Loucy (cell line): ENCODE results near the gene ST13.
"Not testable (repeated sequence)": the region's sequence is repeated elsewhere in the genome, so short reads cannot be mapped to it uniquely, and the experiment has no call there.

Source experiments
- H2AFZ ChIP-seq: fragments of 200-600 bp; sonication (generic); 2 replicates; pipeline ENCODE4 v1.6.0; 2016; ENCODE audit warnings: antibody characterized with exemption, mild to moderate bottlenecking, low read length, moderate library complexity
- H3F3A ChIP-seq: fragments of 200-600 bp; 2 replicates; pipeline ENCODE4 v1.6.0; 2016; ENCODE audit warnings: antibody characterized with exemption, low read depth, mild to moderate bottlenecking
- H3K27me3 ChIP-seq: fragments of 200-600 bp; sonication (generic); 2 replicates; pipeline ENCODE4 v1.6.1; 2014; ENCODE audit warnings: low read length, mild to moderate bottlenecking; ENCODE audit not compliant: insufficient read depth, poor library complexity, severe bottlenecking
- H3K36me3 ChIP-seq: fragments of 200-600 bp; sonication (generic); 2 replicates; pipeline ENCODE4 v1.6.1; 2016; ENCODE audit warnings: low read length; ENCODE audit not compliant: insufficient read depth
- H3K4me1 ChIP-seq: fragments of 200-600 bp; sonication (generic); 2 replicates; pipeline ENCODE4 v1.5.1; 2014; ENCODE audit warnings: low read length, mild to moderate bottlenecking; ENCODE audit not compliant: insufficient read depth, poor library complexity, severe bottlenecking
- H3K4me2 ChIP-seq: fragments of 200-600 bp; sonication (generic); 2 replicates; pipeline ENCODE4 v1.6.0; 2014; ENCODE audit warnings: antibody characterized with exemption, low read length, low read depth, mild to moderate bottlenecking; ENCODE audit not compliant: poor library complexity, severe bottlenecking
- H3K4me3 ChIP-seq: fragments of 200-600 bp; sonication (generic); 2 replicates; pipeline ENCODE4 v1.5.1; 2014; ENCODE audit warnings: low read length, mild to moderate bottlenecking, mixed read lengths; ENCODE audit not compliant: poor library complexity, severe bottlenecking
- H3K79me2 ChIP-seq: fragments of 200-600 bp; sonication (generic); 2 replicates; pipeline ENCODE4 v1.6.1; 2014; ENCODE audit warnings: low read length; ENCODE audit not compliant: insufficient read depth
- H3K9ac ChIP-seq: fragments of 200-600 bp; sonication (generic); 2 replicates; pipeline ENCODE4 v1.6.0; 2014; ENCODE audit warnings: mild to moderate bottlenecking, low read depth, low read length, moderate library complexity; ENCODE audit not compliant: poor library complexity, severe bottlenecking
- H3K9me2 ChIP-seq: fragments of 200-600 bp; sonication (generic); replicated peaks from 2 replicates; pipeline ENCODE4 v1.6.1; 2016; ENCODE audit warnings: low read depth, low read length, mixed read lengths
- H3K9me3 ChIP-seq: fragments of 200-600 bp; sonication (generic); 2 replicates; pipeline ENCODE4 v1.6.1; 2014; ENCODE audit warnings: mild to moderate bottlenecking, antibody characterized with exemption, low read length, low read depth; ENCODE audit not compliant: insufficient read depth
- H4K20me1 ChIP-seq: fragments of 200-600 bp; sonication (generic); 2 replicates; pipeline ENCODE4 v1.6.0; 2014; ENCODE audit warnings: antibody characterized with exemption, low read length, mild to moderate bottlenecking; ENCODE audit not compliant: insufficient read depth, poor library complexity, severe bottlenecking
- EZH2phosphoT487 ChIP-seq: fragments of 200-600 bp; IDR thresholded peaks from 2 replicates; pipeline ENCODE4 v1.6.1; 2018; ENCODE audit warnings: antibody characterized with exemption, mild to moderate bottlenecking, moderate library complexity, borderline replicate concordance
- TF ChIP-seq, protein P1 (sequence below): fragments of 200-600 bp; sonication (generic); conservative IDR thresholded peaks from 2 replicates; pipeline ENCODE4 v1.5.1; 2014; ENCODE audit warnings: mild to moderate bottlenecking, antibody characterized with exemption, low read length

ST13 gene

DNA sequence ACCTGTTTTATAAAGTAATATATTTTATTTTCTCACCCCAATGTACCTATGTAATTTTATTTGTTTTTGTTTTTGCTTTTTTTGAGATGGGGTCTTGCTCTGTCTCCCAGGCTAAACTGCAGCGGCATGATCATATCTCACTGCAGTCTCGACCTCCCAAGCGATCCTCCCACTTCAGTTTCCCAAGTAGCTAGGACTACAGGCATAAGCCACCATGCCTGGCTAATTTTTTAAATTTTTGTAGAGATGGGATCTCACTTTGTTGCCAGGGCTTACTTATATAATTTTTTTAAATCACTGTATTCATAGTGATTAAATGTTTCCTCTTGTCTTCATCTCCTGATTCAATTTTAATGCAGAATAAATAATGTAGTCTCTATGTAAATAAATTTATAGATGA, 18.7 kb upstream of the ST13 start:
- no peak overlapping the region for H3K4me3 ChIP-seq
- no peaks in the 10 kb centered on the region for H3K4me1 ChIP-seq
- H3K9me3 ChIP-seq, result no peaks in the 10 kb centered on the region
- no peak overlapping the region for H3K9ac ChIP-seq
- H3K79me2 ChIP-seq, result no peaks in the 10 kb centered on the region
- no peaks in the 10 kb centered on the region for H3F3A ChIP-seq
- TF ChIP-seq, protein P1, sequence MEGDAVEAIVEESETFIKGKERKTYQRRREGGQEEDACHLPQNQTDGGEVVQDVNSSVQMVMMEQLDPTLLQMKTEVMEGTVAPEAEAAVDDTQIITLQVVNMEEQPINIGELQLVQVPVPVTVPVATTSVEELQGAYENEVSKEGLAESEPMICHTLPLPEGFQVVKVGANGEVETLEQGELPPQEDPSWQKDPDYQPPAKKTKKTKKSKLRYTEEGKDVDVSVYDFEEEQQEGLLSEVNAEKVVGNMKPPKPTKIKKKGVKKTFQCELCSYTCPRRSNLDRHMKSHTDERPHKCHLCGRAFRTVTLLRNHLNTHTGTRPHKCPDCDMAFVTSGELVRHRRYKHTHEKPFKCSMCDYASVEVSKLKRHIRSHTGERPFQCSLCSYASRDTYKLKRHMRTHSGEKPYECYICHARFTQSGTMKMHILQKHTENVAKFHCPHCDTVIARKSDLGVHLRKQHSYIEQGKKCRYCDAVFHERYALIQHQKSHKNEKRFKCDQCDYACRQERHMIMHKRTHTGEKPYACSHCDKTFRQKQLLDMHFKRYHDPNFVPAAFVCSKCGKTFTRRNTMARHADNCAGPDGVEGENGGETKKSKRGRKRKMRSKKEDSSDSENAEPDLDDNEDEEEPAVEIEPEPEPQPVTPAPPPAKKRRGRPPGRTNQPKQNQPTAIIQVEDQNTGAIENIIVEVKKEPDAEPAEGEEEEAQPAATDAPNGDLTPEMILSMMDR, result no peak
- no peak for TF ChIP-seq EZH2phosphoT487
- no peak overlapping the region for H2AFZ ChIP-seq
- H3K36me3 ChIP-seq, result no peaks in the 10 kb centered on the region
- no peaks in the 10 kb centered on the region for H4K20me1 ChIP-seq
- H3K9me2 ChIP-seq, result no peaks in the 10 kb centered on the region
- no peaks in the 10 kb centered on the region for H3K27me3 ChIP-seq
- no peak overlapping the region for H3K4me2 ChIP-seq

DNA sequence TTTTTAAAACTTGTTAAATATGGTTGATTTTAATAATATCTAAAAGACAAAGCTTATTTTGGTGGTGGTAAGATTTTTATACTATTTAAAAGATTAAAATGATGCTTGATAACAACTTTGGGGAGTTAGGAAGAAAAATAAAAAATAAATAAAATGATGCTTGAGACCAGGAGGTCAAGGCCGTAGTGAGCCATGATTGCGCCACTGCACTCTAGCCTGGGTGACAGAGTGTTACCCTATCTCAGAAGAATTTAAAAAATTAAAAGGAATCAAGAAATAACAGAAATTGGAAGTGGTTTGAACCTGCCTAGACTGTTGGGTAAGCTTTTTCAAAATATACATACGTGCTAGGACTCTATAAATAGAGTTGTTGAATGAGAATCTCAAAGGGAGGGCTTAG, 17.6 kb upstream of the ST13 start:
- Histone ChIP-seq H3K9ac (no peak overlapping the region), H3K36me3 (no peaks in the 10 kb centered on the region), H3K4me3 (no peak overlapping the region), H3K9me2 (no peaks in the 10 kb centered on the region), H3K9me3 (no peaks in the 10 kb centered on the region), H3K4me1 (no peaks in the 10 kb centered on the region), H3K79me2 (no peaks in the 10 kb centered on the region), H3K4me2 (no peak overlapping the region), H3F3A (no peaks in the 10 kb centered on the region), H4K20me1 (no peaks in the 10 kb centered on the region), H3K27me3 (no peaks in the 10 kb centered on the region), H2AFZ (no peak overlapping the region)
- TF ChIP-seq EZH2phosphoT487, result no peak
- TF ChIP-seq, protein P1, result no peak

DNA sequence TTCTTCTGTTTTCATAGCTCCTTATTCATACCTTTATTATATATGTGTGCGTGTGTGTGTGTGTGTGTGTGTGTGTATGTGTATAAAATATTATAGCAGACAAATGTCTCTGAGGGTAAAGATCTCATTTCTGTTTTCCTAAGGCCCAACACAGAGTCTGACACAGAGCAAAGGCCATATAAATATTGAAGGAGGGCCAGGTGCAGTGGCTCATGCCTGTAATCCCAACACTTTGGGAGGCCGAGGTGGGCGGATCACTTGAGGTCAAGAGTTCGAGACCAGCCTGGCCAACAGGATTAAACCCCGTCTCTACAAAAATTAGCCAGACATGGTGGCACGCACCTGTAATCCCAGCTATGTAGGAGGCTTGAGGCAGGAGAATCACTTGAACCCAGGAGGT, 11.9 kb upstream of the ST13 start:
- H3K4me2 ChIP-seq, H3K9me2 ChIP-seq, H3K4me3 ChIP-seq, H3K36me3 ChIP-seq, H3F3A ChIP-seq, H3K9ac ChIP-seq, H2AFZ ChIP-seq, H4K20me1 ChIP-seq, H3K27me3 ChIP-seq, H3K9me3 ChIP-seq, H3K79me2 ChIP-seq, H3K4me1 ChIP-seq: not testable (repeated sequence)

DNA sequence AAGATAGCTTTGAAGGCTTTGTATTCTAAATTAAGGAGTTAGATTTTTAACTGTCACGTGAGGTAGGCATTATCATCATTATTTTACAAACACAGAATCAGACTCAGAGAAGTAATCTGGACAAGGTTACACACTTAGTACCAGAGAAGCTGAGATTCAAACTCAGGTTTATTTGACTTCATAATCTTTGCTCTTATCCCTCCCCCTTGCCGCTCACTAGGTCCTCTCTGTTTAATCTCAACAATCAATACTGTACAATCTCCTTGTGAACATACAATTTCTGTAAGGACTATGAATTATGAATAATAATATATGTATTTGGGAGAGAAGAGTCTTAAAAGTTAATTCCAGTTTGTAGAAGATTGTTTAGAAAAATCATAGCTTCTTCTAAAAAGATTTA, 10.7 kb upstream of the ST13 start:
- TF ChIP-seq, protein P1, result no peak
- TF ChIP-seq EZH2phosphoT487, result no peak
- Histone ChIP-seq H3K9me2 (no peaks in the 10 kb centered on the region), H2AFZ (no peak overlapping the region), H3K4me3 (no peak overlapping the region), H3K9ac (no peak overlapping the region), H3F3A (no peaks in the 10 kb centered on the region), H3K4me1 (peaks cover 7% of the 10 kb centered on the region), H3K27me3 (no peaks in the 10 kb centered on the region), H3K79me2 (no peaks in the 10 kb centered on the region), H3K36me3 (no peaks in the 10 kb centered on the region), H3K9me3 (no peaks in the 10 kb centered on the region), H4K20me1 (no peaks in the 10 kb centered on the region), H3K4me2 (no peak overlapping the region)
